Astrocyte of the spinal cord (primary cell): ENCODE data around the gene KRTAP12-1.

ENCODE experiments used
- DNase-seq: peaks from one replicate; pipeline ENCODE4 v3.0.0; 2011; ENCODE audit warnings: low read depth, low spot score
- H3K4me3 ChIP-seq: 2 replicates; pipeline ENCODE4 v1.5.1; 2011; ENCODE audit warnings: low read depth, mild to moderate bottlenecking, low read length, moderate library complexity
- in situ Hi-C: cut with HindIII; loops from 2 replicates; pipeline ENCODE4 v1.10.0; 2017; ENCODE audit warnings: low sequenced_read_pairs
- TF ChIP-seq, protein P1 (sequence below): IDR thresholded peaks from 2 replicates; pipeline ENCODE4 v1.5.1; 2012; ENCODE audit warnings: low read depth, mild to moderate bottlenecking, low read length, inconsistent platforms

KRTAP12-1 gene

GRCh38 chr21:44727321-44727720 is 45.4 kb upstream of the KRTAP12-1 start:
- DNase-seq: no peak
- H3K4me3 ChIP-seq: no peak overlapping the region
- in situ Hi-C loops: no loop called here
- TF ChIP-seq, protein P1, sequence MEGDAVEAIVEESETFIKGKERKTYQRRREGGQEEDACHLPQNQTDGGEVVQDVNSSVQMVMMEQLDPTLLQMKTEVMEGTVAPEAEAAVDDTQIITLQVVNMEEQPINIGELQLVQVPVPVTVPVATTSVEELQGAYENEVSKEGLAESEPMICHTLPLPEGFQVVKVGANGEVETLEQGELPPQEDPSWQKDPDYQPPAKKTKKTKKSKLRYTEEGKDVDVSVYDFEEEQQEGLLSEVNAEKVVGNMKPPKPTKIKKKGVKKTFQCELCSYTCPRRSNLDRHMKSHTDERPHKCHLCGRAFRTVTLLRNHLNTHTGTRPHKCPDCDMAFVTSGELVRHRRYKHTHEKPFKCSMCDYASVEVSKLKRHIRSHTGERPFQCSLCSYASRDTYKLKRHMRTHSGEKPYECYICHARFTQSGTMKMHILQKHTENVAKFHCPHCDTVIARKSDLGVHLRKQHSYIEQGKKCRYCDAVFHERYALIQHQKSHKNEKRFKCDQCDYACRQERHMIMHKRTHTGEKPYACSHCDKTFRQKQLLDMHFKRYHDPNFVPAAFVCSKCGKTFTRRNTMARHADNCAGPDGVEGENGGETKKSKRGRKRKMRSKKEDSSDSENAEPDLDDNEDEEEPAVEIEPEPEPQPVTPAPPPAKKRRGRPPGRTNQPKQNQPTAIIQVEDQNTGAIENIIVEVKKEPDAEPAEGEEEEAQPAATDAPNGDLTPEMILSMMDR: no peak

GRCh38 chr21:44726826-44727225 is 44.9 kb upstream of the KRTAP12-1 start:
- no peak for DNase-seq
- H3K4me3 ChIP-seq: no peak overlapping the region
- TF ChIP-seq, protein P1: no peak
- in situ Hi-C loops: no loop called here

DNA sequence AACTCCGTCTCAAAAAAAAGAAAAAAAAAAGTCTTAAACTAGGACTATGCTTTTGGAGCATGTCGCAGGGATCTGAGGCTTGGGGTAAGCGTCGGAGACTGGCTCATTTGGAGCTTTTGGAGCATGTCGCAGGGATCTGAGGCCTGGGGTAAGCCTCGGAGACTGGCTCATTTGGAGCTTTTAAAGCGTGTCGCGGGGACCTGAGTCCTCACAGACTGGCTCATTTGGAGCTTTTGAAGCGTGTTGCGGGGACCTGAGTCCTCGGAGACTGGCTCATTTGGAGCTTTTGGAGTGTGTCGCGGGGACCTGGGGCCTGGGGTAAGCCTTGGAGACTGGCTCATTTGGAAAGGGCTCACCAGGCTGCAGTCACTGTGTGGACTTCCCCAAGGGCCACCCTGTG is 43.0 kb upstream of the KRTAP12-1 start:
- H3K4me3 ChIP-seq: no peak overlapping the region
- TF ChIP-seq, protein P1: no peak
- in situ Hi-C loops: no loop called here

DNA sequence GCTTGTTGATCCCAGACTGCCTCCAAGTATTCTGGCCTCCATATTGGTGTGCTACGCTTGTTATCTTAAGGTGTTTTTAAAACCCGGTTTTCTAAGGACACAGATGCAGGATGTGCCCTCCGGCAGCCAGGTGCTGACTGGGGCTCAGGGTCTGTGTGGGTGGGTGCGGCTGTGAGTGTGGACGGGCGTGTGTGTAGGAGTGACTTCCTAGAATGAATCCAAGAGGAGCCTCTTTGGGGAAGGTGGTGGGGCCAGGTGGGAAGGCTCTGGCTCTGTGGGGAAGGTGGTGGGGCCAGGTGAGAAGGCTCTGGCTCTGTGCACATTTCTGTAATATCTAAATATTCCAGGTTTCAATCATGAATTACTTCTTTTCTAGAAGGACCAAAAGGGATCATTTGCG is 42.2 kb upstream of the KRTAP12-1 start:
- in situ Hi-C loops: no loop called here
- no peak for DNase-seq
- TF ChIP-seq, protein P1: no peak
- H3K4me3 ChIP-seq: no peak overlapping the region

More for the DNA sequence above, 43.0 kb upstream of the KRTAP12-1 start:
- DNase-seq: no peak

GRCh38 chr21:44723177-44724131 is 41.5 kb upstream of the KRTAP12-1 start:
- in situ Hi-C loops: no loop called here
- no peak overlapping the region for H3K4me3 ChIP-seq
- DNase-seq: no peak
- TF ChIP-seq, protein P1: no peak

GRCh38 chr21:44722731-44723130 is 40.8 kb upstream of the KRTAP12-1 start:
- DNase-seq: no peak
- TF ChIP-seq, protein P1: no peak
- in situ Hi-C loops: no loop called here
- no peak overlapping the region for H3K4me3 ChIP-seq
